HG03457 (cell line): ENCODE results near the gene RXRA.

Experiments used
- ATAC-seq: cut with Tn5 transposase; IDR thresholded peaks from one replicate; pipeline ENCODE4 v1.9.1; 2021; ENCODE audit warnings: moderate number of reproducible peaks; ENCODE audit not compliant: unreplicated experiment

RXRA gene

GRCh38 chr9:134411440-134412297, 85.4 kb downstream of the RXRA start:
- no peak for ATAC-seq

- no peak for ATAC-seq
Observed at GRCh38 chr9:134412298-134412711, 86.0 kb downstream of the RXRA start.

GRCh38 chr9:134413112-134413715, 87.0 kb downstream of the RXRA start:
- ATAC-seq, result no peak

- ATAC-seq, result no peak
Observed at GRCh38 chr9:134413890-134414623, 87.8 kb downstream of the RXRA start.

GRCh38 chr9:134414900-134415425, 88.7 kb downstream of the RXRA start:
- no peak for ATAC-seq

GRCh38 chr9:134416385-134417015, 90.2 kb downstream of the RXRA start:
- no peak for ATAC-seq

GRCh38 chr9:134418354-134418753, 92.1 kb downstream of the RXRA start:
- no peak for ATAC-seq

- no peak for ATAC-seq
Observed at GRCh38 chr9:134419000-134419683, 92.9 kb downstream of the RXRA start.

GRCh38 chr9:134419684-134420076, 93.4 kb downstream of the RXRA start:
- ATAC-seq, result no peak

GRCh38 chr9:134420281-134420845, 94.1 kb downstream of the RXRA start:
- ATAC-seq, result no peak

GRCh38 chr9:134420974-134421432, 94.7 kb downstream of the RXRA start:
- no peak for ATAC-seq

- ATAC-seq, result no peak
Observed at GRCh38 chr9:134421888-134422287, 95.6 kb downstream of the RXRA start.

GRCh38 chr9:134422301-134423090, 96.2 kb downstream of the RXRA start:
- ATAC-seq, result no peak

GRCh38 chr9:134423166-134423565, 96.9 kb downstream of the RXRA start:
- ATAC-seq, result no peak

- ATAC-seq, result no peak
Observed at GRCh38 chr9:134423749-134424148, 97.5 kb downstream of the RXRA start.

GRCh38 chr9:134424818-134425217, 98.6 kb downstream of the RXRA start:
- no peak for ATAC-seq

- no peak for ATAC-seq
Observed at GRCh38 chr9:134425401-134425800, 99.1 kb downstream of the RXRA start.

- ATAC-seq, result no peak
Observed at GRCh38 chr9:134425812-134426211, 99.6 kb downstream of the RXRA start.

- ATAC-seq, result no peak
Observed at GRCh38 chr9:134426436-134426835, 100.2 kb downstream of the RXRA start.
